Measurements from ENCODE around the gene ALG1. TPM values are rescaled to one million over a fixed set of nuclear protein-coding genes. Genes with fewer than 3 reads are reported as not detected.
A peak's percentile ranks its signal among the peaks of the same experiment; 100 is the strongest.

The ALG1 gene
- total RNA-seq, 1 experiment from 2014 or later, result 23.9 TPM

- DNase-seq (ENCODE audit: low read depth), result peak; percentile 30
These were observed 26.0 kb upstream of the ALG1 start for GRCh38 chr16:5045499-5046115.

GRCh38 chr16:5046914-5047313 is 24.7 kb upstream of the ALG1 start:
- no peak for DNase-seq (ENCODE audit: low read depth)

GRCh38 chr16:5054876-5055865 is 16.5 kb upstream of the ALG1 start:
- no peak for DNase-seq (ENCODE audit: low read depth)

GRCh38 chr16:5056352-5056751 is 15.3 kb upstream of the ALG1 start:
- DNase-seq (ENCODE audit: low read depth), result no peak

GRCh38 chr16:5058476-5058875 is 13.2 kb upstream of the ALG1 start:
- peak; percentile 24 for DNase-seq (ENCODE audit: low read depth)

GRCh38 chr16:5059386-5060072 is 12.1 kb upstream of the ALG1 start:
- no peak for DNase-seq (ENCODE audit: low read depth)

GRCh38 chr16:5060073-5060641 is 11.5 kb upstream of the ALG1 start:
- DNase-seq (ENCODE audit: low read depth), result no peak

- DNase-seq (ENCODE audit: low read depth), result no peak
These were observed 9.6 kb upstream of the ALG1 start for GRCh38 chr16:5062051-5062450.

GRCh38 chr16:5062790-5063765 is 8.6 kb upstream of the ALG1 start:
- DNase-seq (ENCODE audit: low read depth), result no peak

GRCh38 chr16:5064915-5065314 is 6.7 kb upstream of the ALG1 start:
- DNase-seq (ENCODE audit: low read depth), result no peak

- no peak for DNase-seq (ENCODE audit: low read depth)
These were observed 6.3 kb upstream of the ALG1 start for GRCh38 chr16:5065326-5065725.

GRCh38 chr16:5065813-5066212 is 5.8 kb upstream of the ALG1 start, which contains the start of gene C16orf89:
Gene C16orf89, minus strand, starts transcription at chr16:5065956. Its CDS starts 48 bp downstream, at chr16:5065908.
- DNase-seq (ENCODE audit: low read depth), result no peak

GRCh38 chr16:5066511-5066910 is 5.1 kb upstream of the ALG1 start:
- no peak for DNase-seq (ENCODE audit: low read depth)

GRCh38 chr16:5069048-5069447 is 2.6 kb upstream of the ALG1 start:
- no peak for DNase-seq (ENCODE audit: low read depth)

- no peak for DNase-seq (ENCODE audit: low read depth)
These were observed 1.8 kb upstream of the ALG1 start for GRCh38 chr16:5069854-5070253.

- no peak for DNase-seq (ENCODE audit: low read depth)
These were observed 1.0 kb upstream of the ALG1 start for GRCh38 chr16:5070431-5071186.

GRCh38 chr16:5071341-5071680 is 332 bp upstream of the ALG1 start:
- no peak for DNase-seq (ENCODE audit: low read depth)

GRCh38 chr16:5072334-5073278 is 963 bp downstream of the ALG1 start:
- DNase-seq (ENCODE audit: low read depth), result no peak

- DNase-seq (ENCODE audit: low read depth), result no peak
These were observed 1.6 kb downstream of the ALG1 start for GRCh38 chr16:5073279-5073629.

Measured in M059J (cell line).